Adrenal gland (tissue), 5 donors: ENCODE results near the gene LPP.

ENCODE experiments used
- POLR2A ChIP-seq, 2 donors: fragments of 450-650 bp; IDR thresholded peaks; one replicate each; pipeline ENCODE4 v1.6.1; 2017; ENCODE audit warnings: antibody characterized with exemption in 2 of 2, mild to moderate bottlenecking in 2 of 2, moderate library complexity in 1 of 2
- TF ChIP-seq, protein P1 (sequence below), 6 experiments: fragments of 450-650 bp in 4 of 6; fragments of 200-600 bp in 2 of 6; sonication (generic) in 1 of 6; IDR thresholded peaks; 1 replicate in 5 of 6; 2 replicates in 1 of 6; pipeline versions ENCODE4 v1.5.1 to v1.8.0; 2016 to 2021; ENCODE audit warnings: antibody characterized with exemption in 6 of 6, mild to moderate bottlenecking in 2 of 6, moderate library complexity in 1 of 6
- donor health status: DM: no; HTN: no; CAD: no.

- TF ChIP-seq, protein P1, sequence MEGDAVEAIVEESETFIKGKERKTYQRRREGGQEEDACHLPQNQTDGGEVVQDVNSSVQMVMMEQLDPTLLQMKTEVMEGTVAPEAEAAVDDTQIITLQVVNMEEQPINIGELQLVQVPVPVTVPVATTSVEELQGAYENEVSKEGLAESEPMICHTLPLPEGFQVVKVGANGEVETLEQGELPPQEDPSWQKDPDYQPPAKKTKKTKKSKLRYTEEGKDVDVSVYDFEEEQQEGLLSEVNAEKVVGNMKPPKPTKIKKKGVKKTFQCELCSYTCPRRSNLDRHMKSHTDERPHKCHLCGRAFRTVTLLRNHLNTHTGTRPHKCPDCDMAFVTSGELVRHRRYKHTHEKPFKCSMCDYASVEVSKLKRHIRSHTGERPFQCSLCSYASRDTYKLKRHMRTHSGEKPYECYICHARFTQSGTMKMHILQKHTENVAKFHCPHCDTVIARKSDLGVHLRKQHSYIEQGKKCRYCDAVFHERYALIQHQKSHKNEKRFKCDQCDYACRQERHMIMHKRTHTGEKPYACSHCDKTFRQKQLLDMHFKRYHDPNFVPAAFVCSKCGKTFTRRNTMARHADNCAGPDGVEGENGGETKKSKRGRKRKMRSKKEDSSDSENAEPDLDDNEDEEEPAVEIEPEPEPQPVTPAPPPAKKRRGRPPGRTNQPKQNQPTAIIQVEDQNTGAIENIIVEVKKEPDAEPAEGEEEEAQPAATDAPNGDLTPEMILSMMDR (IDR thresholded peaks at IDR 0.05): no peak
- TF ChIP-seq POLR2A (IDR thresholded peaks at IDR 0.05): no peak
Observed at GRCh38 chr3:188691004-188691403, 537.0 kb downstream of the LPP start.
